HG03103 (cell line): ENCODE measurements around the gene SEPTIN11.
"Not testable (repeated sequence)": the region's sequence is repeated elsewhere in the genome, so short reads cannot be mapped to it uniquely, and the experiment has no call there.

Experiments
- ATAC-seq: cut with Tn5 transposase; IDR thresholded peaks from one replicate; pipeline ENCODE4 v1.9.1; 2021; ENCODE audit warnings: low read depth; ENCODE audit not compliant: unreplicated experiment

The SEPTIN11 gene

DNA sequence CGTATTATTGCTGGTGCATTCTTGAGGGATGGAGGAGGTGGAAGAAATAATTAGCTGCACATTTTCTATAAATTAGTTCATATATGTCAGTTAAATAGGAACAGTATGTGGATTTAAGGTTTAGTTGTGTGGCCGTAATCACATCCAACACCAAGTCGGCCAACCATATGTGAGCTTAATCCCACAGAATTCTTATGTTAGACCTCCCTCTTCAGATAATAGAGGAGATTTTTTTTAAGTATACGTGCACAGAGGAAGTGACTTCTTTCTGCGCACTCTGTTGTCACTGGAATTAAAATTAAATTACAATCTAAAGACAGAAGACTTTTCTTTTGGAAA, 2.1 kb downstream of the SEPTIN11 start:
- ATAC-seq, result no peak

GRCh38 chr4:76952071-76952470, 2.5 kb downstream of the SEPTIN11 start:
- ATAC-seq, result no peak

DNA sequence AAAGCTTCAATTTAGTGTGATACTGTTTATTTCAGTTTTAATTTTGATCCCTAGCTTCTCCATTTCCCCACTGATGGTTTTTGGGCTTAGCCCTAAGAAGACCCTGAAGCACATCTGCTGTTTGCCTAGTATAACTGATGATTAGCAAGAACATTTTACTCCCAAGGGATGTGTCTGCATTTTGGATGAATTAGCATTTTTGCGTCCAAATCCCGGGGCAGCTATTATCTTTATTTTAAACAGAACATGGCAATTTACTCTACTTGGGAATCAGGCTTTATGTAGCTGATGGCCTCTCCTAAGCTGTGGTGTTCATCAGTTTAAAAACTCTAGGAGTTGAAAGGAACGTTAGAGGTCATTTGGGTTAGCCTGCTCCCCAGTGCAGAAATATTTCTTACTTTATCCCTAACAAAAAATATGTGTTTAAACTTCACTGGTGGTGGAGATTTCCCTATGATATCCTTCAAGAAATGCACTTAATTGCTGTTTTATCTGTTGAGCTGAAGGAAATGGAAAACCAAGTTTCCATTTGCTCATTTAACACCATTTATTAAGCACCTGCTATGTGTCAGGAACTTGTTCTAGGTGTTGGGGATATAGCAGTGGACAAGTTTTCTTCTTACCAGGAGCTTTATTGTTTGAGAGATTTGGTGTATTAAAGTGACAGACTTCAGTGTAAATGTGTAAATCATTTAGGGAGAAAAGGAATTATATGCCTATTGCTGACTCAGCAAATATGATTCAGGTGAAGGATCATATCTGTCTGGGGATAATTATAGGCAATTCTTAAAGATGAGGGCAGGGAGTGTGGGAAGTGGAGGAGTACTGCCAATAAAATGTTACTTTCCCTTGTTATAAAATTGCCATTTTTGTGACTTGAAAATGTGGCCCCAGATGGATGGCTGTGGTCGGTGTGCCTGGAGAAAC, 3.4 kb downstream of the SEPTIN11 start:
- ATAC-seq, result no peak

DNA sequence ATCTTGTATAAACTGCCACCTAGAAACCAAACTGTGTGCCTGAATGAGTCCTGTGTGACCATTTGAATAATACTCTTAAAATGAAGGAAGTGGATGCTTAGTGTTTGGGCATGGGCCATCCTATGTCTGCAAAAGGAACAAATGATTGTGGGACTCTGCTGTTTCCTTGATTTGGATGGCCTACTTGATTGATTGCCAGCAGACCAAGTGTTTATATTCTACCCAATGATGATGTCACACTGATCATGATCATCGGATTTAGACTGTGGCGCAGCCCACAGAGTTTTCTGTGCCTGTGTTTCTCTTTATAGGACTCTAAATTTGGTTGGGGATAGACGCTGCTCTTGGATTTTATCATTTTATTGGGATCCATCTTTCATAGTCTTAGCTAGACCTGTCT, 4.4 kb downstream of the SEPTIN11 start:
- ATAC-seq, result no peak

DNA sequence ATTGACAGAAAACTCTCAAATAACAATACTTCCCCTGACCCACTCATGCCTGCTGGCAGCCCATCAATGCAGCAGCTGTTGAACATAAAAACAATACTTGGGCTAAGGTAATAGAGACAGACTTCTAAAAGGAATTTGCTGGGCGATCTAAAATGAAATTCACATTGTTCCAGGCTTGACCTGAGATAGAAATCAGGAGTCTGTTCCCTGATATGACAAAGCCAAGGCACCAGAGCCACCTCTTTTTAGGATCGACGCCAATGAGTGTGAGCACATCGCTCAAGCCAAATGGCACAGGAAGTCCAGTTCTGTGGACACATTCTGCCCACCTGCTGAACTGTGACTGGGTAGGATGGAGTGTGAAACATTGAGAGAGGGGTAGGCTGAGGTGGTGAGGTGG, 4.9 kb downstream of the SEPTIN11 start:
- ATAC-seq, result no peak

- ATAC-seq, result no peak
These were observed 5.6 kb downstream of the SEPTIN11 start for GRCh38 chr4:76955182-76955581.

GRCh38 chr4:76957004-76957738, 7.6 kb downstream of the SEPTIN11 start:
- ATAC-seq, result no peak

DNA sequence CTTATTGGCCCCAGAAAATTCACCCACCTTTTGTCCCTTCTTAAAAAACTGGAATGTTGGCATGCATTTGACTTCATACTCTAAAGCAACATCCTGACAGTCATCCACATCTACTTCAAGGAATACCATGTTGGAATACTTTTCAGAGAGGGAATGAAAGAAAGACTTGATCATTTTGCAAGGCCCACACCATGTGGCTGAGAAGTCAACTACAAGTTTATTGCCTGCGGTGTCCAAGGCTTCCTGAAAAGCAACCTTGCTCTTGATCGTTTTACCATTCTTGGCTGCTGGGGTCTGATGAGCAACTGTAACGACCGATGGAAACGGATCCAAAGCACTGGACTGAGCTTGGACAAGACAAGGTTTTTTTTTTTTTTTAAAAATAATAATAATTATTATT, 9.3 kb downstream of the SEPTIN11 start:
- no peak for ATAC-seq

DNA sequence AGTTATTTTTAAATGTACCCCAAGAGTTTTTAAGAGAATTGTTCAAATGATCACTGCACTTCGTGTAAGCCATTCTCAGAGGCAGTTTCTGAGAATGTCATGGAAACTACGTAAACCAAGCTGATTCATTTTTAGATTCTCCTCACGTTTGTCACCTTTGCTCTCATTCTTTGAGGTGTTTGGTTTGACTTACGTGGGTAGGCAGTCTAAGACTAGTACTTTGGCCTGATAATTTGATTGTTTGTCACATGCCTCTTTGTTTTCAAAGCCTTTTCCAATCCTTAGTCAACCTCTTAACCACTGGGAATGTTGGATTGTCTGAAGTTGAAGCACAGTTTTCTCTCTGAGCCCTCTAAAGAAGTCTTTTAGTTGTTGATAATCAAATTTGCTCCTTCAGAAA, 10.5 kb downstream of the SEPTIN11 start:
- peak; percentile 84 for ATAC-seq

DNA sequence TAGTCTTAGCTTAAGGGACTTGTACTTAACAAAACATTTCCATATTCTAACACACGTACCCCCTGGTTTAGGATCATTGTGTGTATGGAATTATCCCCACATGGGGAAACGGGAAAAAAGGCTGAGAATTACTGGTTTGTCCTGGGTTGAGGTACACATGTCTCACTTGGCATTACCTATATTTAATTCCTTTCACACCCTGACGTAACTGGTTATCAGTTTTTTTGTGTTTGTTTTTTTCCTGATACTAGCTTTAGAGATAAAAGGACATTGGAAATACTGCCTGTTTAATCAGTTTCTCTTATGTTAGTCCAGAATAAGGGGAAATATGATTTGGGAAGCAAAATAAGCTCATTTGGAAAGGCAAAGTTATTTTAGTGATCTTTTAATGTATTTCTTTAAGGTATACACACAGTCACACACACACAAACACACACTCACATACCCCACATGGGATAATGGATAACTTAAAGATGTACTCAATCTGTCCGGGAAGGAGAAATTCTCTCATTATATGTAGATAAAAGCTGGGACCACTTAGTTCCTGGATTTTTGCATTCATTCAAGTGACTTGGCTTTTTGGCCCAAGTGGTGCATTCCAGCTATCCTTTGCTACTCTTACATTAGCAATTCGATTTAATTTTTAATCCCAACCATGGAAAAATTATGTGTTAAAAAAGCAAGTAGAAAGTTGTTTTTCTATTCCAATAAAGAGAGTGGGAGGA, 13.0 kb downstream of the SEPTIN11 start:
- ATAC-seq, result no peak

GRCh38 chr4:76963131-76963750, 13.7 kb downstream of the SEPTIN11 start:
- no peak for ATAC-seq

DNA sequence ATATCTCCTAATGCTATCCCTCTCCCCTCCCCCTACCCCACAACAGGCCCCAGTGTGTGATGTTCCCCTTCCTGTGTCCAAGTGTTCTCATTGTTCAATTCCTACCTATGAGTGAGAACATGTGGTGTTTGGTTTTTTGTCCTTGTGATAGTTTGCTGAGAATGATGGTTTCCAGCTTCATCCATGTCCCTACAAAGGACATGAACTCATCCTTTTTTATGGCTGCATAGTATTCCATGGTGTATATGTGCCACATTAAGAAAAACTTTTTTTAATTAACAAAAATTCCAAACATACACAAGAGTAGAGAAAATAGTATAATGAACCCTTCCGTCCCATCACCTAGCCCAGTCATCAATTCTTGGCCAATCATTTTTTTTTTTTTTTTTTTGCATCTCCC, 14.4 kb downstream of the SEPTIN11 start:
- not testable (repeated sequence) for ATAC-seq

GRCh38 chr4:76964769-76965168, 15.2 kb downstream of the SEPTIN11 start:
- no peak for ATAC-seq

DNA sequence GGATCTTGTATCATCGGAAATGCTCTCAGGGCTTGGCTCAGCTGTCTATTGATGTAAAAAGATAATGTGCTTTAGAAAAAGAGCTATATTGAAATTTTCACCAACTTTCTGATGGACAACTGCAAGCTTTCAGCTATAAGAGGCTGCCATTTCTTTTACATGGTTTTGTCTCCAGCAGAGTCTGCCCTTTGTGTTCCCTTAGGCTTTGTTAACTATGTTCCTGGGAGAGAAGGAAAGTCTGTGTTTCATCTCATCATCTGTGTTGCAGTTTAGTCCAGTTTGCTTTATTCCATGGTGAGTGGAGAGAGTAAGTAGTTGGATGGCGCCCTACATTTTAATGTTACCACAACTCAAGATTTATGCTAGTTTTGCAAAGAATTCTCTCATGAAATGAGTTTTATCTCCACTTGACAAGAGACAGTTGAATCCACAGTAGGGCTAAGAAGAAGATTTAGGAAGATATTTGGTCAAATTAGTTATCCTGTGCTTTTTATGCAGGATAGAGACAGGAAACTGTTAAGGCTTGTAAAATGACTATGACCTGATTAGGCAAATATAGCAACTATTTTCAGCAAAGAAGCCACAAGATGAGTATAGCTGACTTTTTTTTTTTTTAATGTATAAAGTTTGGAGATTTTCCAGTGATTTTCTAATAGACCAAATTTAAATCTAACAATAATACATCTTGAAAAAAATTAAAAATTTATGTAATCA, 16.5 kb downstream of the SEPTIN11 start:
- no peak for ATAC-seq

GRCh38 chr4:76968937-76969336, 19.4 kb downstream of the SEPTIN11 start:
- ATAC-seq, result no peak

DNA sequence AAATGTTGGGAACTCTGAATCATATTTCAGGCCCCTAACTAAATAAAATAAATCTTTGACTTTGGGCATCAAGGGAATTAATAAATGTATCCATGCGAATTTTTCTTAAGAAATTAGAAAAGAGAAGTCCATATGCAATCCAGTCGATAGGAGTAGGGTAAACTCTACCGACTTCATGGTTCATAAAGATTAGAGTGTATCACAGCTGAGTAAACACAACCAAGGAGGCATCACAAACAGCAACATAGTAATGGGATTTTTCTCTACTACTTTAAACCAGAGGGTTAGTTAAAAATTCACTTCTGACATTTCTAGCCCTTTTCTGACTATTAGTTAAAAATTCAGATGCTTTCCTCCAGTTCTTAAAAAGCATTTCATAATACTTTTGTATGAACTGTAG, 19.9 kb downstream of the SEPTIN11 start:
- ATAC-seq, result no peak

DNA sequence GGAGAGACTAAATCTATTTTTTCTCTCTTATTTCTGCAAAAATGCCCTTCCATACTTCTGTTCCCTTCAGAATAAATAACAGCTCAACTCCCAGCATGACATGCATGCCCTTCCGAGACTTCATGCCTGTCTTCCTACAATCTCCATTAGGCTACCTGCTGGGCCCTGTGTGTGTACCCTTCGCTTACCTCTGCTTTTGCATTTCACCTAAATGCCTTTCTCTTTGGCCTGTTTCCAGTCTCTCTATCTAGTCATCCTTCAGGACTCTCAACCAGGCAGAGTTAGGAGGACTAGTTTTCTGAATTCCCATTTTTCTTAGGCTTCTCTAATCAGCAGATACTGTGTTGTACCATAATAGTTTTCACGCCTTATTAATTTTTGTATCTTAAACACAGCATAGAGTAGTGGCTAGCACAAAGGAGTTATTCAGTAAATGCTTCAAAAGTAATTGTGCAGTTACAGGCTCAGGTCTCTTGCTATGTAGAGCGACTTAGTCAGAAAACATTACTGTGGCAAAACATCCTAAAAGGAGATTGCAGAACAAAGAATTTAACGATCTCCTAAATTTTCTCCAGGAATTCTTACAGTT, 20.5 kb downstream of the SEPTIN11 start:
- ATAC-seq, result no peak

DNA sequence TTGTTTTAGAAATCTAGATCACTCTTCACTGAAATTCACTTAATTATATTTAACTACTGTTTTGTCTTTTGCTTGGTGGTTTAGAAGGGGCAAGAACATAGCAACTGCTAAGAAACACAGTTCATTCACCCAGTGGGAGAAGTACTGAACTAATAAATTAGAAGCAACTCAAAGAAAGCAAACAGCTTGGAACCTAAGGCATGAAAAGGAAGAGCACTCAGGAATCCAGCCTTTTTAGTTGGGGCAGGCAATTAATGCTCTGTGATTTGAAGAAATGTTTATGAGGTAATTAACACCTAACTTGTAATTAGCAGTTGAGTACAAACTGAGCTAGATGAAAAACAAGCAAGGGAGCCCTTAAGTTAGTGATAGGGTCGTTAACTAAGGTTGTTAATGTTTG, 22.8 kb downstream of the SEPTIN11 start:
- no peak for ATAC-seq

DNA sequence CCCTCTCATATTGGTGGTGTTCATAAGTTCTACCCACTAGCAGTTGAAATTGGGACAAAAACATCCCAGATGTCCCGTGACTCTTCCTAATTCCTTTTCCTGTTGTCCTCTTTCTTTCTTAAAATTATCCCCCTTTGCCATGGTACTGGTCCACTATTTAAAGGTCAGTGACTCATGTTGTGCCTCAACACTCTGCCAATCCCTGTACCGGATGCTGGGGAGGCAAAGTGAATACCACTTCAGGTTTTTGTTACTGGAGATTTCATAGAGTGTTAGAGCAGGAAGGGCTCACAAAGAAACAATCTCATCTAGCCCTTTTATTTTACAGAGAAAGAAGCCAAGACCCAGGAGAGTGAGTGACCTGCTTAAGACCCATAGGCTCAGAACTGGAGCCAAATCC, 24.6 kb downstream of the SEPTIN11 start:
- ATAC-seq, result no peak

DNA sequence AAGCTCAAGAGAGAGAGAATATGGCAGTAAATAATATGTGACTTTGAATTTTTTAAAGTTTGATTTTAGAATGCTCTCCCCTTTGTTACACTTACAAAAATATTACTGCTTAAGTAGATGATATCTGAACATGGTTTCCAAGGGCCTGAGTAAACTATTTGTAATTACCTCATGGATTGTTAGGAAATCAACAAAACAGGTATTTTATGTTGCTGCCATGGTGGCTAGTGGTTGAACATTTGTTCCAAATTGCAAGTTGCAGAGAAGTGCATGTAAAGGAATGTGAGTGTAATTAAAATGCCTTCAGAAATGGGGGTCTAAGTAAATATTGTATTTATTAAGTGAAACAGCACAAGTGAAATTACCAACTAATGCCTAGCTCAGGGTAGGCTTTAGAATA, 27.6 kb downstream of the SEPTIN11 start:
- no peak for ATAC-seq
